Measurements from ENCODE around the gene KRT26.

DNA sequence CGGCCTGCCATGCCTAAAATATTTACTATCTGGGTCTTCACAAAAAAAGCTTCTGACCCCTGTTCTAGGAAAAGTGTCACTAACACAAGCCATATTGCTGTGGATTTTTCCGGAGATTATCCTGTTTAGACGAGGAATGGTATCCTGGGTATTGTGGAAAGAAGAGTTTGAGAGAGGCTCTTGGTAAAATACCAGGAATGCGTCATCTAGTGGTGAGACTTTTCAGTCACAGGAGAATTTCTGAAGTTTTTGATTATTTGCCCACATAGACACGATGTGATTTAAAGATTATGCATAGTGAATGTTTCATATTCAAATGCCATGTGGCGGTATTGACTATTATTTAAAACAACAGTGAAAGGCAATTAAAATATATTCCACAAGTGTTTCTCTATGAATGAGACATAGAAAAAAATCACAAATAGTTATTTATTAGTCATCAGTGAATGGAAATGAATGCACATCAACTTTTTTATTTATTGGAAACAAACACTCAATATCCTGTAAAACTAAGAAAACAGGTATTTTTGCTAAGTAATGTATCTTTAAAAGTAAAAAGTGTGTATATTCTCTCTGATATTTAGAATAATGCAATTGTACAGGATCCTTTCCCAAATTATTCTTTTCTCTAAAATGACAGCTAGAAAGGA, 19.9 kb upstream of the KRT26 start:
- TF ChIP-seq EZH2 (IDR thresholded peaks at IDR 0.05; ENCODE audit: borderline replicate concordance, low read depth, low read length, poor library complexity, severe bottlenecking): no peak
- TF ChIP-seq, protein P1, sequence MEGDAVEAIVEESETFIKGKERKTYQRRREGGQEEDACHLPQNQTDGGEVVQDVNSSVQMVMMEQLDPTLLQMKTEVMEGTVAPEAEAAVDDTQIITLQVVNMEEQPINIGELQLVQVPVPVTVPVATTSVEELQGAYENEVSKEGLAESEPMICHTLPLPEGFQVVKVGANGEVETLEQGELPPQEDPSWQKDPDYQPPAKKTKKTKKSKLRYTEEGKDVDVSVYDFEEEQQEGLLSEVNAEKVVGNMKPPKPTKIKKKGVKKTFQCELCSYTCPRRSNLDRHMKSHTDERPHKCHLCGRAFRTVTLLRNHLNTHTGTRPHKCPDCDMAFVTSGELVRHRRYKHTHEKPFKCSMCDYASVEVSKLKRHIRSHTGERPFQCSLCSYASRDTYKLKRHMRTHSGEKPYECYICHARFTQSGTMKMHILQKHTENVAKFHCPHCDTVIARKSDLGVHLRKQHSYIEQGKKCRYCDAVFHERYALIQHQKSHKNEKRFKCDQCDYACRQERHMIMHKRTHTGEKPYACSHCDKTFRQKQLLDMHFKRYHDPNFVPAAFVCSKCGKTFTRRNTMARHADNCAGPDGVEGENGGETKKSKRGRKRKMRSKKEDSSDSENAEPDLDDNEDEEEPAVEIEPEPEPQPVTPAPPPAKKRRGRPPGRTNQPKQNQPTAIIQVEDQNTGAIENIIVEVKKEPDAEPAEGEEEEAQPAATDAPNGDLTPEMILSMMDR (conservative IDR thresholded peaks at IDR 0.05; ENCODE audit: low read depth, low read length): peak; percentile 60

Data from A673 (cell line).